Esophagus muscularis mucosa (tissue), 4 donors: ENCODE measurements around the gene ZNF154.

Experiments
- EP300 ChIP-seq: sonication (generic); formaldehyde crosslinking; IDR thresholded peaks from one replicate; pipeline ENCODE4 v1.6.1; 2017; ENCODE audit warnings: antibody characterized with exemption
- POLR2A ChIP-seq: fragments of 450-650 bp; IDR thresholded peaks from one replicate; pipeline ENCODE4 v1.6.1; 2017; ENCODE audit warnings: antibody characterized with exemption, moderate library complexity, mild to moderate bottlenecking, low read depth
- POLR2AphosphoS5 ChIP-seq, 2 donors: sonication (generic); formaldehyde crosslinking; IDR thresholded peaks; one replicate each; pipeline ENCODE4 v1.6.1; 2017; ENCODE audit warnings: antibody characterized with exemption in 2 of 2
- TF ChIP-seq, protein P1 (sequence below), 3 experiments: fragments of 200-600 bp in 2 of 3; fragments of 450-650 bp in 1 of 3; sonication (generic) in 2 of 3; IDR thresholded peaks; one replicate each; pipeline ENCODE4 v1.5.1; 2017 to 2019; ENCODE audit warnings: antibody characterized with exemption in 3 of 3, mild to moderate bottlenecking in 2 of 3, moderate library complexity in 1 of 3

DNA sequence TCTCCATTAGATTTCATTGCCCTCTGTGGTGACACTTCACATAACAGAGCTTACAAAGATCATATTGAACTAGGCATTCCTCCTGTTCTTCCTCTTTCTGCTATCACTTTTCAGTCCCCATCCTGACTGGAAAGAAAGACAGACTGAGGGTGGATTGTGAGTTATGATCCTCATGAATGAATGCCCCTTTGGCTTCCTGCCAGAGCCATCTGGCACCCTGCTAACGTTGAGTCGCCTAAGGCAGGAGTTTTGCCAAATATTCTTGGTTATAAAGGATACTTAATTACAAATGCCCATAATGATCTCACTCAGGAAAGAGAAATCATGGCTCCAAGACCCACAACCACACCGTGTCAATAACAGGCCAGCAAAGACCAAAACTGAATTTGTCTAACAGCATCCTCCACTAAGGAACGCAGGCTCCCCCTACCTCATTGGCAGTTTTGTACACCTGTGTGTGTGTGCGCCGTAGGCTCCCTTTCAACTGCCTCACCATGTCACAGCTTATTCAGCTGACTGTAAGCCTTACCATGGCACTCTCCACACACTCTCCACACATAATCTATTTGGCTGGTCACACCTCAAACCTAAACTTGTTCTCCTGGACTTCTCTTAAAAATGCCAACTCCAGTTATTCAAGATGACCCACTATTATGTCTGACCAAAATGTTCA lies 60.5 kb downstream of the ZNF154 start:
- no peak for TF ChIP-seq POLR2A
- TF ChIP-seq, protein P1, sequence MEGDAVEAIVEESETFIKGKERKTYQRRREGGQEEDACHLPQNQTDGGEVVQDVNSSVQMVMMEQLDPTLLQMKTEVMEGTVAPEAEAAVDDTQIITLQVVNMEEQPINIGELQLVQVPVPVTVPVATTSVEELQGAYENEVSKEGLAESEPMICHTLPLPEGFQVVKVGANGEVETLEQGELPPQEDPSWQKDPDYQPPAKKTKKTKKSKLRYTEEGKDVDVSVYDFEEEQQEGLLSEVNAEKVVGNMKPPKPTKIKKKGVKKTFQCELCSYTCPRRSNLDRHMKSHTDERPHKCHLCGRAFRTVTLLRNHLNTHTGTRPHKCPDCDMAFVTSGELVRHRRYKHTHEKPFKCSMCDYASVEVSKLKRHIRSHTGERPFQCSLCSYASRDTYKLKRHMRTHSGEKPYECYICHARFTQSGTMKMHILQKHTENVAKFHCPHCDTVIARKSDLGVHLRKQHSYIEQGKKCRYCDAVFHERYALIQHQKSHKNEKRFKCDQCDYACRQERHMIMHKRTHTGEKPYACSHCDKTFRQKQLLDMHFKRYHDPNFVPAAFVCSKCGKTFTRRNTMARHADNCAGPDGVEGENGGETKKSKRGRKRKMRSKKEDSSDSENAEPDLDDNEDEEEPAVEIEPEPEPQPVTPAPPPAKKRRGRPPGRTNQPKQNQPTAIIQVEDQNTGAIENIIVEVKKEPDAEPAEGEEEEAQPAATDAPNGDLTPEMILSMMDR (IDR thresholded peaks at IDR 0.05) = no peak
- no peak for TF ChIP-seq POLR2AphosphoS5 (IDR thresholded peaks at IDR 0.05)
- TF ChIP-seq EP300 = no peak
